Thyroid gland (tissue), 4 donors: Measurements from ENCODE around the gene ACAP1.

ENCODE experiments used
- POLR2A ChIP-seq, 2 donors: fragments of 450-650 bp; IDR thresholded peaks; one replicate each; pipeline ENCODE4 v1.6.1; 2017; ENCODE audit warnings: antibody characterized with exemption in 2 of 2, mild to moderate bottlenecking in 2 of 2, moderate library complexity in 1 of 2
- TF ChIP-seq, protein P1 (sequence below), 6 experiments: fragments of 200-600 bp in 3 of 6; fragments of 450-650 bp in 3 of 6; sonication (generic) in 3 of 6; IDR thresholded peaks; one replicate each; pipeline ENCODE4 v1.5.1; 2016 to 2019; ENCODE audit warnings: antibody characterized with exemption in 6 of 6, mild to moderate bottlenecking in 2 of 6, inconsistent platforms in 1 of 6, moderate library complexity in 1 of 6

DNA sequence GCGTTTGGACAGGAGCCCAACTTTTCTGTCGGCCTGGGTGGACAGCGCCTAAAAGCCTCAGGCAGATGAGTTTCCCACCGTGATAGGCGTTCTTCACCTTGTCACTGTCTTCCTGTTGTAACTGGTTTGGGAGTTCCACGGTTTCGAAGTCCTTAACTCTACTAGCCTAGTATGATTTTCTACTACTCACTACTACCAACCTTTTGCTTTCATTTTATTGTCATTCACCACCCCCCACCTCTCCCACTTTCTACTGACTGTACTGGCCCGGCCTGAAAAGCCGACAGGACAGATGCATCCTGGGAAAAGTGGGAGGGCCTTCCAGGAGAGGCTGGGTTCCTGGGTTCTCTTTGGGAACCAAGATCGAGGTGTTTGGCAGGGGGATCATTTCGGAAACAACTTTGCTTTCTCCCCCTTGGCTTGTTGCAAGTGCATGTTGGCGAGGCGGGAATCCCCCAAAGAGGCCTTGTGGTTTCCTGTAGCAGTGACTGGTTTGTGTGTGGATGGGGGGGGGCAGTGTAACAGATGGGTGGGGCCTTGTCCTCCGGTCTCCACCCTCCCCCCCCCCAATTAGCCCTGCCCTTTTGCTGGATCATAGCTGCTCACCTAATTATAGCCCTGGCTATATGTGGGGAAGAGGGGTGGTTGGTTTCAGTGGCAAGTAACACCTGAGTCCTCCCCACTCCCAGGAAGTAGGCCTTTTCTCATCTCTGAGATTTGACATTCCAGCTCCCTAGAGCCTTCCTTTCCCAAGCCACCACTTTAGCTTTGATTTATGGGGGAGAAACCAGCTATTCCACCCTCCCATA lies 27.5 kb upstream of the ACAP1 start:
- TF ChIP-seq, protein P1, sequence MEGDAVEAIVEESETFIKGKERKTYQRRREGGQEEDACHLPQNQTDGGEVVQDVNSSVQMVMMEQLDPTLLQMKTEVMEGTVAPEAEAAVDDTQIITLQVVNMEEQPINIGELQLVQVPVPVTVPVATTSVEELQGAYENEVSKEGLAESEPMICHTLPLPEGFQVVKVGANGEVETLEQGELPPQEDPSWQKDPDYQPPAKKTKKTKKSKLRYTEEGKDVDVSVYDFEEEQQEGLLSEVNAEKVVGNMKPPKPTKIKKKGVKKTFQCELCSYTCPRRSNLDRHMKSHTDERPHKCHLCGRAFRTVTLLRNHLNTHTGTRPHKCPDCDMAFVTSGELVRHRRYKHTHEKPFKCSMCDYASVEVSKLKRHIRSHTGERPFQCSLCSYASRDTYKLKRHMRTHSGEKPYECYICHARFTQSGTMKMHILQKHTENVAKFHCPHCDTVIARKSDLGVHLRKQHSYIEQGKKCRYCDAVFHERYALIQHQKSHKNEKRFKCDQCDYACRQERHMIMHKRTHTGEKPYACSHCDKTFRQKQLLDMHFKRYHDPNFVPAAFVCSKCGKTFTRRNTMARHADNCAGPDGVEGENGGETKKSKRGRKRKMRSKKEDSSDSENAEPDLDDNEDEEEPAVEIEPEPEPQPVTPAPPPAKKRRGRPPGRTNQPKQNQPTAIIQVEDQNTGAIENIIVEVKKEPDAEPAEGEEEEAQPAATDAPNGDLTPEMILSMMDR (IDR thresholded peaks at IDR 0.05): no peak
- TF ChIP-seq POLR2A (IDR thresholded peaks at IDR 0.05): no peak
